Measurements from ENCODE around the gene FAM169A. TPM values are rescaled to one million over a fixed set of nuclear protein-coding genes. Genes with fewer than 3 reads are reported as not detected.

Gene FAM169A
- total and polyA plus RNA-seq, 2 experiments from 2014 or later = 16.9 to 97.7 TPM

DNA sequence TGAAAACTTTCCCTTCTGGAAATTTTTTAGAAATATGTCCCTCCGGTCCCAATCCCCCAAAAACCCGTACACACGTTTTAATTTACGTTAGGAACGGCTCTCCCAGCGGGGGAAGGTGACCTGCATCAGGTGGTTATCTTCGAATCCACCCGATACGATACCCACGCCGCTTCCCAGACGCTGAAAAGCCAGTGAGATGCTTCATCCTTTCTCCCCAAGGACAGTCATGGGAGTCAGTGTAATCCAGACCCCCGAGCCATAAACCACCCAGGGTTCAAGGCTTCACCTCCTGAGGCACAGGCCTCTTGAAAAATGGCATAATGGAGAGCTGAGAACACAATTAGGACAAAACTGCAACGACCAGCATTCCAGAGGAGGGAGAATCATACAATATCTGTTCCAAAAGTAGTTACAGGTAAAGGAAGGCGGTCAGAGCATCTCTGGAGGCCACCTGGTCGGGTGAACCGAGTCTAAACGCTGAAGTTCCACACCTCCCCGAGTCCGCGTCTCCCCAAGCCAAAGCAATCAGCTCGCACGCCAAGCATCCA, 857 bp downstream of the FAM169A start (continued):
- TF ChIP-seq, protein P1, sequence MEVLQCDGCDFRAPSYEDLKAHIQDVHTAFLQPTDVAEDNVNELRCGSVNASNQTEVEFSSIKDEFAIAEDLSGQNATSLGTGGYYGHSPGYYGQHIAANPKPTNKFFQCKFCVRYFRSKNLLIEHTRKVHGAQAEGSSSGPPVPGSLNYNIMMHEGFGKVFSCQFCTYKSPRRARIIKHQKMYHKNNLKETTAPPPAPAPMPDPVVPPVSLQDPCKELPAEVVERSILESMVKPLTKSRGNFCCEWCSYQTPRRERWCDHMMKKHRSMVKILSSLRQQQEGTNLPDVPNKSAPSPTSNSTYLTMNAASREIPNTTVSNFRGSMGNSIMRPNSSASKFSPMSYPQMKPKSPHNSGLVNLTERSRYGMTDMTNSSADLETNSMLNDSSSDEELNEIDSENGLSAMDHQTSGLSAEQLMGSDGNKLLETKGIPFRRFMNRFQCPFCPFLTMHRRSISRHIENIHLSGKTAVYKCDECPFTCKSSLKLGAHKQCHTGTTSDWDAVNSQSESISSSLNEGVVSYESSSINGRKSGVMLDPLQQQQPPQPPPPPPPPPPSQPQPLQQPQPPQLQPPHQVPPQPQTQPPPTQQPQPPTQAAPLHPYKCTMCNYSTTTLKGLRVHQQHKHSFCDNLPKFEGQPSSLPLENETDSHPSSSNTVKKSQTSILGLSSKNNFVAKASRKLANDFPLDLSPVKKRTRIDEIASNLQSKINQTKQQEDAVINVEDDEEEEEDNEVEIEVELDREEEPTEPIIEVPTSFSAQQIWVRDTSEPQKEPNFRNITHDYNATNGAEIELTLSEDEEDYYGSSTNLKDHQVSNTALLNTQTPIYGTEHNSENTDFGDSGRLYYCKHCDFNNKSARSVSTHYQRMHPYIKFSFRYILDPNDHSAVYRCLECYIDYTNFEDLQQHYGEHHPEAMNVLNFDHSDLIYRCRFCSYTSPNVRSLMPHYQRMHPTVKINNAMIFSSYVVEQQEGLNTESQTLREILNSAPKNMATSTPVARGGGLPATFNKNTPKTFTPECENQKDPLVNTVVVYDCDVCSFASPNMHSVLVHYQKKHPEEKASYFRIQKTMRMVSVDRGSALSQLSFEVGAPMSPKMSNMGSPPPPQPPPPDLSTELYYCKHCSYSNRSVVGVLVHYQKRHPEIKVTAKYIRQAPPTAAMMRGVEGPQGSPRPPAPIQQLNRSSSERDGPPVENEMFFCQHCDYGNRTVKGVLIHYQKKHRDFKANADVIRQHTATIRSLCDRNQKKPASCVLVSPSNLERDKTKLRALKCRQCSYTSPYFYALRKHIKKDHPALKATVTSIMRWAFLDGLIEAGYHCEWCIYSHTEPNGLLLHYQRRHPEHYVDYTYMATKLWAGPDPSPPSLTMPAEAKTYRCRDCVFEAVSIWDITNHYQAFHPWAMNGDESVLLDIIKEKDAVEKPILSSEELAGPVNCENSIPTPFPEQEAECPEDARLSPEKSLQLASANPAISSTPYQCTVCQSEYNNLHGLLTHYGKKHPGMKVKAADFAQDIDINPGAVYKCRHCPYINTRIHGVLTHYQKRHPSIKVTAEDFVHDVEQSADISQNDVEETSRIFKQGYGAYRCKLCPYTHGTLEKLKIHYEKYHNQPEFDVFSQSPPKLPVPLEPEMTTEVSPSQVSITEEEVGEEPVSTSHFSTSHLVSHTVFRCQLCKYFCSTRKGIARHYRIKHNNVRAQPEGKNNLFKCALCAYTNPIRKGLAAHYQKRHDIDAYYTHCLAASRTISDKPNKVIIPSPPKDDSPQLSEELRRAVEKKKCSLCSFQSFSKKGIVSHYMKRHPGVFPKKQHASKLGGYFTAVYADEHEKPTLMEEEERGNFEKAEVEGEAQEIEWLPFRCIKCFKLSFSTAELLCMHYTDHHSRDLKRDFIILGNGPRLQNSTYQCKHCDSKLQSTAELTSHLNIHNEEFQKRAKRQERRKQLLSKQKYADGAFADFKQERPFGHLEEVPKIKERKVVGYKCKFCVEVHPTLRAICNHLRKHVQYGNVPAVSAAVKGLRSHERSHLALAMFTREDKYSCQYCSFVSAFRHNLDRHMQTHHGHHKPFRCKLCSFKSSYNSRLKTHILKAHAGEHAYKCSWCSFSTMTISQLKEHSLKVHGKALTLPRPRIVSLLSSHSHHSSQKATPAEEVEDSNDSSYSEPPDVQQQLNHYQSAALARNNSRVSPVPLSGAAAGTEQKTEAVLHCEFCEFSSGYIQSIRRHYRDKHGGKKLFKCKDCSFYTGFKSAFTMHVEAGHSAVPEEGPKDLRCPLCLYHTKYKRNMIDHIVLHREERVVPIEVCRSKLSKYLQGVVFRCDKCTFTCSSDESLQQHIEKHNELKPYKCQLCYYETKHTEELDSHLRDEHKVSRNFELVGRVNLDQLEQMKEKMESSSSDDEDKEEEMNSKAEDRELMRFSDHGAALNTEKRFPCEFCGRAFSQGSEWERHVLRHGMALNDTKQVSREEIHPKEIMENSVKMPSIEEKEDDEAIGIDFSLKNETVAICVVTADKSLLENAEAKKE (CRISPR knock-in tag; IDR thresholded peaks at IDR 0.05) = no peak
- TF ChIP-seq, protein P2, sequence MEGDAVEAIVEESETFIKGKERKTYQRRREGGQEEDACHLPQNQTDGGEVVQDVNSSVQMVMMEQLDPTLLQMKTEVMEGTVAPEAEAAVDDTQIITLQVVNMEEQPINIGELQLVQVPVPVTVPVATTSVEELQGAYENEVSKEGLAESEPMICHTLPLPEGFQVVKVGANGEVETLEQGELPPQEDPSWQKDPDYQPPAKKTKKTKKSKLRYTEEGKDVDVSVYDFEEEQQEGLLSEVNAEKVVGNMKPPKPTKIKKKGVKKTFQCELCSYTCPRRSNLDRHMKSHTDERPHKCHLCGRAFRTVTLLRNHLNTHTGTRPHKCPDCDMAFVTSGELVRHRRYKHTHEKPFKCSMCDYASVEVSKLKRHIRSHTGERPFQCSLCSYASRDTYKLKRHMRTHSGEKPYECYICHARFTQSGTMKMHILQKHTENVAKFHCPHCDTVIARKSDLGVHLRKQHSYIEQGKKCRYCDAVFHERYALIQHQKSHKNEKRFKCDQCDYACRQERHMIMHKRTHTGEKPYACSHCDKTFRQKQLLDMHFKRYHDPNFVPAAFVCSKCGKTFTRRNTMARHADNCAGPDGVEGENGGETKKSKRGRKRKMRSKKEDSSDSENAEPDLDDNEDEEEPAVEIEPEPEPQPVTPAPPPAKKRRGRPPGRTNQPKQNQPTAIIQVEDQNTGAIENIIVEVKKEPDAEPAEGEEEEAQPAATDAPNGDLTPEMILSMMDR (conservative IDR thresholded peaks at IDR 0.05; ENCODE audit: low read depth in 2 of 2) = no peak
- TF ChIP-seq CREB1 (CRISPR knock-in tag; IDR thresholded peaks at IDR 0.05; ENCODE audit: low read depth) = no peak
- TF ChIP-seq ZNF331 (CRISPR knock-in tag; IDR thresholded peaks at IDR 0.05; ENCODE audit: low read depth) = no peak
- no peak for TF ChIP-seq EZH2 (IDR thresholded peaks at IDR 0.05; ENCODE audit: low read depth, unreplicated experiment)

DNA sequence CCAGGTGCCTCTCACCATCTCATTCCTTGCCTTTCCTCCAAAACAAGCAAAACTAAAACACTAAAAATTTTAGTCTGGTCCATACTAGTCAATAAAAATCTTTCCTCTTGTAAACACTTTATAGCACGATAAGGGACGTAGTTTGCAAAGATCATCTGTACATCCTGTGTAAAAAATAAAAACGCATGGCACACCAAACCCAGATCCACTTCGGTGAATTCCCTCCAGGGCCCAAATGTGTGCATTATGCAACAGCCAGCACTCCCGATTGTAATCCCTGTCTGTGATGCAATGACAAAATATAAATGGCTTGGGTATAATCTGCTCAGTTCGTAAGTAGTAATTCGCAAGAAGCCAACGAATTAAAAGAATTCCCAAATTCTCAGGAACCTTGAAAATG, 1.4 kb downstream of the FAM169A start:
- Mint-ChIP-seq H3K9me3 (no peaks in the 10 kb centered on the region), H3K27ac (peak overlapping the region; percentile 99), H3K4me1 (peaks cover 71% of the 10 kb centered on the region), H3K36me3 (ENCODE audit: low read depth) (peaks cover 29% of the 10 kb centered on the region), H3K27me3 (ENCODE audit: insufficient read depth, low read depth, poor library complexity) (peaks cover 7% of the 10 kb centered on the region), H3K4me3 (peak overlapping the region; percentile 98)
- no peaks in the 10 kb centered on the region for H3K9me2 ChIP-seq (ENCODE audit: insufficient read depth)
- H3K27me3 ChIP-seq (ENCODE audit: insufficient read depth) = no peaks in the 10 kb centered on the region
- no peak for ATAC-seq
- peaks cover 60% of the 10 kb centered on the region for H3K4me1 ChIP-seq (ENCODE audit: insufficient read depth)
- H4K20me1 ChIP-seq (replicated peaks; ENCODE audit: insufficient read depth) = peaks cover 27% of the 10 kb centered on the region
- DNase-seq (ENCODE audit: low spot score) = no peak
- H3K36me3 ChIP-seq (ENCODE audit: insufficient read depth) = no peaks in the 10 kb centered on the region
- H3K4me3 ChIP-seq = peak overlapping the region; percentile 87
- H3F3A ChIP-seq (replicated peaks; ENCODE audit: low read depth) = no peaks in the 10 kb centered on the region
- H3K27ac ChIP-seq (ENCODE audit: low read depth) = peak overlapping the region; percentile 97
- H3K79me2 ChIP-seq (replicated peaks; ENCODE audit: insufficient read depth) = peaks cover 58% of the 10 kb centered on the region
- peak overlapping the region; percentile 80 for H3K4me2 ChIP-seq
- no peak overlapping the region for H2AFZ ChIP-seq
- no peak for TF ChIP-seq ZNF331 (CRISPR knock-in tag; IDR thresholded peaks at IDR 0.05; ENCODE audit: low read depth)
- TF ChIP-seq, protein P3, sequence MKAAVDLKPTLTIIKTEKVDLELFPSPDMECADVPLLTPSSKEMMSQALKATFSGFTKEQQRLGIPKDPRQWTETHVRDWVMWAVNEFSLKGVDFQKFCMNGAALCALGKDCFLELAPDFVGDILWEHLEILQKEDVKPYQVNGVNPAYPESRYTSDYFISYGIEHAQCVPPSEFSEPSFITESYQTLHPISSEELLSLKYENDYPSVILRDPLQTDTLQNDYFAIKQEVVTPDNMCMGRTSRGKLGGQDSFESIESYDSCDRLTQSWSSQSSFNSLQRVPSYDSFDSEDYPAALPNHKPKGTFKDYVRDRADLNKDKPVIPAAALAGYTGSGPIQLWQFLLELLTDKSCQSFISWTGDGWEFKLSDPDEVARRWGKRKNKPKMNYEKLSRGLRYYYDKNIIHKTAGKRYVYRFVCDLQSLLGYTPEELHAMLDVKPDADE (IDR thresholded peaks at IDR 0.05) = no peak
- no peak for TF ChIP-seq EZH2phosphoT487 (IDR thresholded peaks at IDR 0.05; ENCODE audit: unreplicated experiment)
- no peak for TF ChIP-seq ZNF114 (CRISPR knock-in tag; IDR thresholded peaks at IDR 0.05)
- no peak for TF ChIP-seq NANOG (IDR thresholded peaks at IDR 0.05; ENCODE audit: borderline replicate concordance)
- TF ChIP-seq, protein P2 (conservative IDR thresholded peaks at IDR 0.05; ENCODE audit: low read depth in 2 of 2) = no peak
- TF ChIP-seq CREB1 (CRISPR knock-in tag; IDR thresholded peaks at IDR 0.05; ENCODE audit: low read depth) = no peak
- TF ChIP-seq POLR2AphosphoS5 (IDR thresholded peaks at IDR 0.05; ENCODE audit: low read depth) = no peak

Data from GM23338 (cell line).